ENCODE results near the gene ECHS1. TPM values are rescaled to one million over a fixed set of nuclear protein-coding genes. Genes with fewer than 3 reads are reported as not detected.
A peak's percentile ranks its signal among the peaks of the same experiment; 100 is the strongest.

The ECHS1 gene
- total and polyA plus RNA-seq, 10 of the 15 experiments (the other 5 are each of a cell fraction or from before 2014, with no cell fraction given): 32.7 to 164 (median 62.4) TPM

DNA sequence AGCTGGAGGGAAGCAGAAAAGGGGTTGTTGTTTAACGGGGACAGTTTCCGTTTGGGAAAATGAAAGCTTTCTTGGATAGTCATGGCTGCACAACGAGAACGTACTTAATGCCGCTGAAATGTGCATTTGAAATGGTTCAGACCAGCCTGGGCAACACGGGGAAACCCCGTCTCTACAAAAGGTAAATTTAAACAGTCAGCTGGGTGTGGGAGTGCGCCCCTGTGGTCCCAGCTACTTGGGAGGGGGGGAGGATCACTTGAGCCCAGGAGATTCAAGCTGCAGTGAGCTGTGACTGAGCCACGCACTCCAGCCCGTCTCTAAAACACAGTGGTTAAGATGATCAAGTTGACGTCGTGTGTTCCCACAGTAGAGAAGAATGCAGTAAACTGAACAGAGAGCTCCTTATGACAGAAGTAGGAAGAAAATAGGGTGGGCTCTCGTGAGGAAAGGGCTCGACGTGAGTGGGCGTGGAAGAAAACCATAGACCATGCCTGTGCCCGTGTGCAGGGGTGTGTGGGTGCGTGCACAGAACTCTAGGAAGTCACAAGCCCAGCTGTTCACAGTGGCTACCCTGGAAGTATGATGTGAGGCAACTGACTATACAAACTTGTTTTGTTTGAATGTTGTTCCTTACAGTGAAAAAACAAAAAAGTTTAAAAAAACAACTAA, 11.2 kb downstream of the ECHS1 start:
- FAIRE-seq (no peak), DNase-seq (ENCODE audit: low read depth, low spot score) (no peak), ATAC-seq (no peak)
- BruUV-seq (replicated peaks): no TSS peak
- Histone ChIP-seq H3K27me3 (replicated peaks in 1 of 2; ENCODE audit: control insufficient read depth in 2 of 2, insufficient read depth in 2 of 2, low read length in 1 of 2) (no peaks in the 10 kb centered on the region), H3K9ac (ENCODE audit: control insufficient read depth, insufficient read depth, low read length) (no peak overlapping the region), H3K4me2 (ENCODE audit: control insufficient read depth, insufficient read depth) (peak overlapping the region; percentile 69), H4K20me1 (ENCODE audit: control insufficient read depth, insufficient read depth) (no peaks in the 10 kb centered on the region), H3K27ac (ENCODE audit: control insufficient read depth, insufficient read depth) (peak overlapping the region; percentile 57), H3K9me3 (replicated peaks; ENCODE audit: control insufficient read depth, insufficient read depth, low read length) (no peaks in the 10 kb centered on the region), H3K4me3 (peak overlapping the region; percentile 15; the same call in 1 of the 2 replicates), H3K36me3 (ENCODE audit: control insufficient read depth in 2 of 2, insufficient read depth in 2 of 2, low read length in 1 of 2) (peaks cover 5% of the 10 kb centered on the region in 2 experiments), H3K79me2 (ENCODE audit: control insufficient read depth, insufficient read depth, low read length) (no peaks in the 10 kb centered on the region; the same call in 1 of the 2 replicates), H3K4me1 (ENCODE audit: control insufficient read depth, insufficient read depth, low read length) (peaks cover 18% of the 10 kb centered on the region), H2AFZ (ENCODE audit: control insufficient read depth, low read depth, low read length) (peak overlapping the region; percentile 52)
- ChIA-PET POLR2A (interaction anchor here (1.1 to 1.2 kb wide), 4 partner anchors 9 to 31 kb away, joined by 4 to 5 read pairs (median 4); partner anchors contain the start of genes ECHS1 and PAOX), CTCF (interaction anchor here (1.0 to 2.4 kb wide), 3 partner anchors 9 to 47 kb away, joined by 3 to 14 read pairs (median 3); no protein-coding TSS in a partner anchor), RAD21 (ENCODE audit: unreplicated experiment) (interaction anchor here (1.3 to 1.6 kb wide), 2 partner anchors 16 to 28 kb away, joined by 6 to 7 read pairs; no protein-coding TSS in a partner anchor), SMC1A (ENCODE audit: uncharacterized antibody, unreplicated experiment) (interaction anchor here (0.9 to 2.3 kb wide), 6 partner anchors 11 to 44 kb away, joined by 3 to 16 read pairs (median 4); partner anchors contain the start of genes ECHS1 and PAOX)
- intact Hi-C loops (cut with micrococcal nuclease; ENCODE audit: unreplicated experiment) (no loop called here), in situ Hi-C loops (cut with MboI) (no loop called here)
- WGBS (ENCODE audit: insufficient coverage, insufficient replicate concordance, low lambda C conversion rate, missing lambda C conversion rate): 33% methylated on average over 18 of the region's 18 CpGs
- no peak for TF ChIP-seq ASH2L (IDR thresholded peaks at IDR 0.05; ENCODE audit: borderline replicate concordance, low read depth)
- TF ChIP-seq, protein P1, sequence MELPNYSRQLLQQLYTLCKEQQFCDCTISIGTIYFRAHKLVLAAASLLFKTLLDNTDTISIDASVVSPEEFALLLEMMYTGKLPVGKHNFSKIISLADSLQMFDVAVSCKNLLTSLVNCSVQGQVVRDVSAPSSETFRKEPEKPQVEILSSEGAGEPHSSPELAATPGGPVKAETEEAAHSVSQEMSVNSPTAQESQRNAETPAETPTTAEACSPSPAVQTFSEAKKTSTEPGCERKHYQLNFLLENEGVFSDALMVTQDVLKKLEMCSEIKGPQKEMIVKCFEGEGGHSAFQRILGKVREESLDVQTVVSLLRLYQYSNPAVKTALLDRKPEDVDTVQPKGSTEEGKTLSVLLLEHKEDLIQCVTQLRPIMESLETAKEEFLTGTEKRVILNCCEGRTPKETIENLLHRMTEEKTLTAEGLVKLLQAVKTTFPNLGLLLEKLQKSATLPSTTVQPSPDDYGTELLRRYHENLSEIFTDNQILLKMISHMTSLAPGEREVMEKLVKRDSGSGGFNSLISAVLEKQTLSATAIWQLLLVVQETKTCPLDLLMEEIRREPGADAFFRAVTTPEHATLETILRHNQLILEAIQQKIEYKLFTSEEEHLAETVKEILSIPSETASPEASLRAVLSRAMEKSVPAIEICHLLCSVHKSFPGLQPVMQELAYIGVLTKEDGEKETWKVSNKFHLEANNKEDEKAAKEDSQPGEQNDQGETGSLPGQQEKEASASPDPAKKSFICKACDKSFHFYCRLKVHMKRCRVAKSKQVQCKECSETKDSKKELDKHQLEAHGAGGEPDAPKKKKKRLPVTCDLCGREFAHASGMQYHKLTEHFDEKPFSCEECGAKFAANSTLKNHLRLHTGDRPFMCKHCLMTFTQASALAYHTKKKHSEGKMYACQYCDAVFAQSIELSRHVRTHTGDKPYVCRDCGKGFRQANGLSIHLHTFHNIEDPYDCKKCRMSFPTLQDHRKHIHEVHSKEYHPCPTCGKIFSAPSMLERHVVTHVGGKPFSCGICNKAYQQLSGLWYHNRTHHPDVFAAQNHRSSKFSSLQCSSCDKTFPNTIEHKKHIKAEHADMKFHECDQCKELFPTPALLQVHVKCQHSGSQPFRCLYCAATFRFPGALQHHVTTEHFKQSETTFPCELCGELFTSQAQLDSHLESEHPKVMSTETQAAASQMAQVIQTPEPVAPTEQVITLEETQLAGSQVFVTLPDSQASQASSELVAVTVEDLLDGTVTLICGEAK (IDR thresholded peaks at IDR 0.05; ENCODE audit: borderline replicate concordance): no peak
- no peak for TF ChIP-seq EP300 (IDR thresholded peaks at IDR 0.05; ENCODE audit: borderline replicate concordance in 1 of 2, control insufficient read depth in 1 of 2, low read depth in 2 of 2, low read length in 2 of 2)
- TF ChIP-seq ELK1 (IDR thresholded peaks at IDR 0.05; ENCODE audit: low read depth, low read length): no peak
- TF ChIP-seq, protein P2, sequence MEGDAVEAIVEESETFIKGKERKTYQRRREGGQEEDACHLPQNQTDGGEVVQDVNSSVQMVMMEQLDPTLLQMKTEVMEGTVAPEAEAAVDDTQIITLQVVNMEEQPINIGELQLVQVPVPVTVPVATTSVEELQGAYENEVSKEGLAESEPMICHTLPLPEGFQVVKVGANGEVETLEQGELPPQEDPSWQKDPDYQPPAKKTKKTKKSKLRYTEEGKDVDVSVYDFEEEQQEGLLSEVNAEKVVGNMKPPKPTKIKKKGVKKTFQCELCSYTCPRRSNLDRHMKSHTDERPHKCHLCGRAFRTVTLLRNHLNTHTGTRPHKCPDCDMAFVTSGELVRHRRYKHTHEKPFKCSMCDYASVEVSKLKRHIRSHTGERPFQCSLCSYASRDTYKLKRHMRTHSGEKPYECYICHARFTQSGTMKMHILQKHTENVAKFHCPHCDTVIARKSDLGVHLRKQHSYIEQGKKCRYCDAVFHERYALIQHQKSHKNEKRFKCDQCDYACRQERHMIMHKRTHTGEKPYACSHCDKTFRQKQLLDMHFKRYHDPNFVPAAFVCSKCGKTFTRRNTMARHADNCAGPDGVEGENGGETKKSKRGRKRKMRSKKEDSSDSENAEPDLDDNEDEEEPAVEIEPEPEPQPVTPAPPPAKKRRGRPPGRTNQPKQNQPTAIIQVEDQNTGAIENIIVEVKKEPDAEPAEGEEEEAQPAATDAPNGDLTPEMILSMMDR (IDR thresholded peaks at IDR 0.05 in 2 of 3, conservative IDR thresholded peaks at IDR 0.05 in 1 of 3; ENCODE audit: control insufficient read depth in 2 of 3, extremely low read depth in 1 of 3, insufficient read depth in 1 of 3, low read depth in 3 of 3, low read length in 3 of 3): no peak
- 0 out of 2 replicates have a peak, but pooled peaks have one; percentile 1 for TF ChIP-seq POLR2A (IDR thresholded peaks at IDR 0.05; ENCODE audit: low read depth, low read length)
- no peak for TF ChIP-seq ZNF687 (IDR thresholded peaks at IDR 0.05)
- TF ChIP-seq YBX1 (IDR thresholded peaks at IDR 0.05): no peak
- TF ChIP-seq GABPA (IDR thresholded peaks at IDR 0.05; ENCODE audit: low read depth): no peak

Measured in GM12878 (cell line).